Ovary (tissue), 9 donors: Measurements from ENCODE around the gene MAGI1. TPM values are rescaled to one million over a fixed set of nuclear protein-coding genes. Genes with fewer than 3 reads are reported as not detected.

Experiments used
- DNase-seq, 5 donors: peaks; one replicate each; pipeline ENCODE4 v3.0.0-alpha.2; 2019 to 2020
- H3K27ac ChIP-seq, 2 donors: fragments of 200-600 bp; one replicate each; pipeline versions ENCODE4 v1.5.1 to v1.8.0; 2019 to 2022
- H3K27me3 ChIP-seq: fragments of 200-600 bp; one replicate; pipeline ENCODE4 v1.8.0; 2022
- H3K36me3 ChIP-seq: fragments of 200-600 bp; sonication (generic); one replicate; pipeline ENCODE4 v1.5.1; 2019
- H3K4me1 ChIP-seq: one replicate; pipeline ENCODE4 v1.8.1; 2013; ENCODE audit warnings: mild to moderate bottlenecking, moderate library complexity; ENCODE audit not compliant: insufficient read depth
- H3K4me3 ChIP-seq: fragments of 200-600 bp; sonication (generic); one replicate; pipeline ENCODE4 v1.5.1; 2017
- H3K9me3 ChIP-seq, 2 donors: fragments of 200-600 bp in 1 of 2; sonication (generic) in 1 of 2; one replicate each; pipeline versions ENCODE4 v1.5.1 to v1.8.1; 2013 to 2019; ENCODE audit warnings: mild to moderate bottlenecking in 1 of 2, moderate library complexity in 1 of 2
- EP300 ChIP-seq: sonication (generic); formaldehyde crosslinking; IDR thresholded peaks from one replicate; pipeline ENCODE4 v1.6.1; 2017; ENCODE audit warnings: antibody characterized with exemption
- POLR2A ChIP-seq: fragments of 450-650 bp; IDR thresholded peaks from one replicate; pipeline ENCODE4 v1.6.1; 2017; ENCODE audit warnings: antibody characterized with exemption, mild to moderate bottlenecking, moderate library complexity
- WGBS, 3 donors: extraction: QIAGEN DNeasy Blood & Tissue Kit in 1 of 3; methylation state at CpG; one replicate each; pipeline versions ENCODE4 v1.1.5 to v1.1.7; 2013 to 2017; 5-methylcytosine and 5-hydroxymethylcytosine counted together
- intact Hi-C, 4 donors: fragments of 100-400 bp; cut with DNase I; formaldehyde crosslinking; loops; one replicate each; pipeline versions ENCODE4 v1.11.0 to v1.15.1; 2022 to 2023
- polyA plus RNA-seq, 2 donors: library from polyadenylated mRNA; stranded (reverse); fragments of 200-250 nt in 1 of 2; fragments of 350-450 nt in 1 of 2; fragmentation: Illumina TruSeq in 1 of 2; extraction: RNeasy Lipid Tissue Mini Kit (QIAGEN cat#74804) in 1 of 2; gene quantifications; one replicate each; pipeline ENCODE4 v1.2.3, GENCODE V29; 2013 to 2014
- total RNA-seq, 7 donors: library from RNA; depleted of rRNA in 2 of 7; stranded (reverse); fragments of >200 nt in 2 of 7; fragmentation: NEBNext Ultra II Directional in 3 of 7; extraction: Animal tissue kit (Norgen Biotek cat#: 25700) in 3 of 7; gene quantifications; one replicate each; pipeline versions ENCODE4 v1.1.0 to v1.2.4, GENCODE V29; 2016 to 2023
- TF ChIP-seq, protein P1 (sequence below), 3 donors: fragments of 450-650 bp in 2 of 3; fragments of 200-600 bp in 1 of 3; IDR thresholded peaks; one replicate each; pipeline versions ENCODE4 v1.5.1 to v1.8.0; 2016 to 2022; ENCODE audit warnings: antibody characterized with exemption in 3 of 3, mild to moderate bottlenecking in 1 of 3
- donor health status: DM: no; HTN: no; CAD: no; lungs with moderate emphysema.
- donor health status: DM: no; HTN: no; CAD: no.
- donor health status: Bipolar disorder and iron deficiency.
- donor health status: DM: yes; HTN: yes; CAD: no.
- donor health status: DM: no; HTN: no; CAD: no.
- donor health status: DM: yes; HTN: yes; CAD: no.

The MAGI1 gene
- total and polyA plus RNA-seq, 9 donors: 5.5 to 35.7 (median 8.7) TPM

DNA sequence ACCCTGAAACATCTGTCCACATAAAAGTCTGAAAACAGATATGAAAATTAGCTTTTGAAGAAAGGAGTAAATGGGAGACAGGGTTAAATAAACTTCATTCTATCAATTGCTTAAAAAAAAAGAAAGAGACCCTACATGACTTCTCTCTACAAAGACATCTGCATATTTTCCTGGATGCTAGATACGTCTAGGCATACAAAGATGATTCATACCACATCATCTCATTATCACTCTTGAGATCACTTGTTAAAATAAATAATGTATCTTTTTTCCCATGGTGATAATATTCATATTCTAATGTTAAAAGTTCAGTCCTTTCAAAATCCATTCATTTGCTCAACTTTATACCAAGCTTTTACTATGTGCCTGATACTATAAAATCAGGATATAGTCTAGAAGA, 295.8 kb downstream of the MAGI1 start:
- Histone ChIP-seq H3K4me1 (no peaks in the 10 kb centered on the region), H3K36me3 (no peaks in the 10 kb centered on the region), H3K27me3 (no peaks in the 10 kb centered on the region), H3K4me3 (no peak overlapping the region), H3K9me3 (no peaks in the 10 kb centered on the region), H3K27ac (no peak overlapping the region)
- 84 to 89% (median 88%) methylated on average over 1 of the region's 1 CpG for WGBS, 3 donors
- intact Hi-C loops: no loop called here
- TF ChIP-seq EP300 (no peak), POLR2A (no peak)
- TF ChIP-seq, protein P1, sequence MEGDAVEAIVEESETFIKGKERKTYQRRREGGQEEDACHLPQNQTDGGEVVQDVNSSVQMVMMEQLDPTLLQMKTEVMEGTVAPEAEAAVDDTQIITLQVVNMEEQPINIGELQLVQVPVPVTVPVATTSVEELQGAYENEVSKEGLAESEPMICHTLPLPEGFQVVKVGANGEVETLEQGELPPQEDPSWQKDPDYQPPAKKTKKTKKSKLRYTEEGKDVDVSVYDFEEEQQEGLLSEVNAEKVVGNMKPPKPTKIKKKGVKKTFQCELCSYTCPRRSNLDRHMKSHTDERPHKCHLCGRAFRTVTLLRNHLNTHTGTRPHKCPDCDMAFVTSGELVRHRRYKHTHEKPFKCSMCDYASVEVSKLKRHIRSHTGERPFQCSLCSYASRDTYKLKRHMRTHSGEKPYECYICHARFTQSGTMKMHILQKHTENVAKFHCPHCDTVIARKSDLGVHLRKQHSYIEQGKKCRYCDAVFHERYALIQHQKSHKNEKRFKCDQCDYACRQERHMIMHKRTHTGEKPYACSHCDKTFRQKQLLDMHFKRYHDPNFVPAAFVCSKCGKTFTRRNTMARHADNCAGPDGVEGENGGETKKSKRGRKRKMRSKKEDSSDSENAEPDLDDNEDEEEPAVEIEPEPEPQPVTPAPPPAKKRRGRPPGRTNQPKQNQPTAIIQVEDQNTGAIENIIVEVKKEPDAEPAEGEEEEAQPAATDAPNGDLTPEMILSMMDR (IDR thresholded peaks at IDR 0.05): no peak
- no peak for DNase-seq

DNA sequence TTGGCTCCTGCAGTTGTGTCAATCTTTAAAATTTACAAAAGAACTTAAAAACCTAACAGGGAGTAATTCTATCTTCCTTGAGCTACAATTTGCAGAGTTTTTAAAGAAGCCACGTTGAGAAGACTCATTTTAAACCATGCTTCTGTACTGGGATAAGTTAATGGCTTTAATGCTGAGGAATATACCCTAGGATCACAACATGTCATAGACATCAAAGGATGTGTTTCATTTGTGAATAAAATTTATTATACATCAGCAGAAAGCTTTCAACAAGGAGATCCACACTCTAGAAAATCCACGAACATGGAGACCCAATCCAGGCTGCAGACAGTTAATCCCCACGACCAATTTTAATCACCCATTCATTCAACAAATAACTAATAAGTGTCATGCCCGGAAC, 297.2 kb downstream of the MAGI1 start:
- H3K9me3 ChIP-seq: no peaks in the 10 kb centered on the region
- no peaks in the 10 kb centered on the region for H3K4me1 ChIP-seq
- intact Hi-C loops: no loop called here
- 87 to 93% (median 91%) methylated on average over 4 of the region's 4 CpGs for WGBS, 3 donors
- TF ChIP-seq EP300 (no peak), POLR2A (no peak)
- TF ChIP-seq, protein P1 (IDR thresholded peaks at IDR 0.05): no peak
- H3K36me3 ChIP-seq: no peaks in the 10 kb centered on the region
- DNase-seq: no peak
- H3K27me3 ChIP-seq: no peaks in the 10 kb centered on the region
- no peak overlapping the region for H3K27ac ChIP-seq
- H3K4me3 ChIP-seq: no peak overlapping the region

DNA sequence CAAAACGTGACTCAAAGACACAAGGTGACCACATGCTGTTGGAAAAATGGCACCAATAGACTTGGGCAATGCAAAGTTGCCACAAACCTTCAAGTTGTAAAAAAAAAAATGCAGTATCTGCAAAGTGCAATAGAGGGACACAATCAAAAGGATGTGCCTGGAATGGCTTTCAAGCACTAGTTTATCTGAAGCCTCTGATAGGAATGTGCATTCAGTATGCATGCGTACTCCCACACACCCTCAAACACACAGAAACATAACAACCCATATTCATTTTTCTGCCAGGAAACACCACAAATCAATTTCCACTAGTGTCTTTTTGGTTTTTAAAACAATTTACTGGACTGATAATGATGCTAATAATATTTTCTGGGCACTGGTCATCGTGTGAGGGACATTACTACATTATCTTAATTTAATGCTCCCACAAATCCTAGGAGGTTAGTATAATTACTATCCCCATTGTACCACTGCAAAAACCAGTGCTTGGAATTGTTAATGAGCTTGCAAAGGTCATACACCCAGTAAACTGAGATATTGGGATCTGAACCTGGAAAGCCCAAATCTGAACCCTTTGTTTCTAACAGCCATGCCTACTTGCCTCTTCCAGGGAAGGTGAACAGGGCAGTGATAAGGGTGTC, 298.7 kb downstream of the MAGI1 start:
- DNase-seq: no peak
- Histone ChIP-seq H3K27ac (no peak overlapping the region), H3K4me3 (no peak overlapping the region), H3K9me3 (no peaks in the 10 kb centered on the region), H3K36me3 (no peaks in the 10 kb centered on the region), H3K4me1 (no peaks in the 10 kb centered on the region), H3K27me3 (no peaks in the 10 kb centered on the region)
- WGBS, 3 donors: 51 to 56% (median 55%) methylated on average over 3 of the region's 3 CpGs
- TF ChIP-seq EP300 (no peak), POLR2A (no peak)
- TF ChIP-seq, protein P1 (IDR thresholded peaks at IDR 0.05): no peak
- intact Hi-C loops: no loop called here

DNA sequence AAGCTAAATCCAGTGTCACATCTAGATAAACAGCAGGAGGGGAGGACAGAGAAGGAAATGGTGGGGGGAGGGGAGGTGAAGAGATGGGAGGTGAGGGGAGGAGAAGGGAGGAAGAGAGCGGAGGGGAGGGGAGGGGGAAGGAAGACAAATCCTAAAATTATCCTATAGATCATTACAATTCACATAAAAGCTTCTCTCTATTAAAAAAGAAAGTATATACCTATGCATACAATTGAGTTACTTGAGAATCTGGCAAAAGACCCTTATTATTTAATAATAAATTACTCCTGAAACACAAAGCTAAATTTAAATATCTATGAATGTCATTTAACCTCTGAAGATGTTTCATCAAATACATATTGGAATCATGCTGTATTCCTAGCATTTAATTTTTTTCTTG, 303.9 kb downstream of the MAGI1 start:
- TF ChIP-seq, protein P1 (IDR thresholded peaks at IDR 0.05): no peak
- TF ChIP-seq EP300: no peak
- TF ChIP-seq POLR2A: no peak
- Histone ChIP-seq H3K4me3 (no peak overlapping the region), H3K27ac (no peak overlapping the region), H3K27me3 (no peaks in the 10 kb centered on the region), H3K4me1 (no peaks in the 10 kb centered on the region), H3K36me3 (no peaks in the 10 kb centered on the region), H3K9me3 (no peaks in the 10 kb centered on the region)
- no peak for DNase-seq
- 65 to 93% (median 90%) methylated on average over 1 of the region's 1 CpG for WGBS, 3 donors
- intact Hi-C loops: loop anchor here in 2 of 4 donors (5.0 kb wide), 1 partner anchor 1202 kb away; no protein-coding TSS in a partner anchor
